Trophoblast cell (in vitro differentiated cells and primary cell): ENCODE results near the gene PXDN.
A peak's percentile ranks its signal among the peaks of the same experiment; 100 is the strongest.

Experiments
- DNase-seq, 2 donors: peaks; one replicate each; pipeline ENCODE4 v3.0.0-alpha.2; 2016
- H2AFZ ChIP-seq: 2 replicates; pipeline ENCODE4 v1.6.1; 2013; ENCODE audit warnings: low read length, moderate library complexity, mild to moderate bottlenecking; ENCODE audit not compliant: insufficient read depth, poor library complexity
- H2AK5ac ChIP-seq: 2 replicates; pipeline ENCODE4 v1.6.1; 2013; ENCODE audit warnings: mild to moderate bottlenecking, low read length
- H2BK120ac ChIP-seq: 2 replicates; pipeline ENCODE4 v1.6.1; 2013; ENCODE audit warnings: low read length, mild to moderate bottlenecking, moderate library complexity; ENCODE audit not compliant: insufficient read depth, poor library complexity
- H2BK12ac ChIP-seq: 2 replicates; pipeline ENCODE4 v1.6.1; 2013; ENCODE audit warnings: mild to moderate bottlenecking, low read length, moderate library complexity
- H2BK5ac ChIP-seq: 2 replicates; pipeline ENCODE4 v1.6.1; 2013; ENCODE audit warnings: low read length, low read depth, moderate library complexity, mild to moderate bottlenecking; ENCODE audit not compliant: poor library complexity
- H3K14ac ChIP-seq: 2 replicates; pipeline ENCODE4 v1.6.1; 2013; ENCODE audit warnings: mild to moderate bottlenecking, low read length
- H3K18ac ChIP-seq: 2 replicates; pipeline ENCODE4 v1.6.1; 2013; ENCODE audit warnings: mild to moderate bottlenecking, low read length
- H3K23ac ChIP-seq: 2 replicates; pipeline ENCODE4 v1.6.1; 2013; ENCODE audit warnings: low read length
- H3K27ac ChIP-seq: 2 replicates; pipeline ENCODE4 v1.5.1; 2013; ENCODE audit warnings: low read depth, mild to moderate bottlenecking, inconsistent platforms, low read length, moderate library complexity
- H3K27me3 ChIP-seq: 2 replicates; pipeline ENCODE4 v1.6.1; 2013; ENCODE audit warnings: inconsistent platforms, mild to moderate bottlenecking, low read length, moderate library complexity; ENCODE audit not compliant: insufficient read depth
- H3K36me3 ChIP-seq, 2 experiments: 1 replicate in 1 of 2; 2 replicates in 1 of 2; pipeline ENCODE4 v1.6.1; 2013; ENCODE audit warnings: low read length in 2 of 2, mild to moderate bottlenecking in 2 of 2, moderate library complexity in 1 of 2; ENCODE audit not compliant: insufficient read depth in 2 of 2, control insufficient read depth in 1 of 2
- H3K4ac ChIP-seq: 2 replicates; pipeline ENCODE4 v1.6.1; 2013; ENCODE audit warnings: low read depth, mild to moderate bottlenecking, low read length, moderate library complexity
- H3K4me1 ChIP-seq, 2 experiments: 1 replicate in 1 of 2; 2 replicates in 1 of 2; pipeline ENCODE4 v1.6.1; 2013; ENCODE audit warnings: low read length in 2 of 2, mild to moderate bottlenecking in 2 of 2, moderate library complexity in 1 of 2; ENCODE audit not compliant: insufficient read depth in 2 of 2, control insufficient read depth in 1 of 2
- H3K4me2 ChIP-seq: 2 replicates; pipeline ENCODE4 v1.6.1; 2013; ENCODE audit warnings: inconsistent platforms, mild to moderate bottlenecking, low read length, moderate library complexity
- H3K4me3 ChIP-seq: 2 replicates; pipeline ENCODE4 v1.5.1; 2013; ENCODE audit warnings: mild to moderate bottlenecking, low read depth, low read length, inconsistent platforms
- H3K79me1 ChIP-seq: one replicate; pipeline ENCODE4 v1.6.1; 2013; ENCODE audit warnings: low read length
- H3K79me2 ChIP-seq: 2 replicates; pipeline ENCODE4 v1.6.1; 2013; ENCODE audit warnings: low read length, mild to moderate bottlenecking; ENCODE audit not compliant: control insufficient read depth, insufficient read depth, poor library complexity
- H3K9ac ChIP-seq: 2 replicates; pipeline ENCODE4 v1.6.1; 2013; ENCODE audit warnings: mild to moderate bottlenecking, low read length
- H3K9me3 ChIP-seq: 2 replicates; pipeline ENCODE4 v1.6.1; 2013; ENCODE audit warnings: low read depth, mild to moderate bottlenecking, control low read depth, inconsistent platforms, low read length; ENCODE audit not compliant: insufficient read depth
- H4K12ac ChIP-seq: 2 replicates; pipeline ENCODE4 v1.6.1; 2013; ENCODE audit warnings: low read depth, mild to moderate bottlenecking, low read length, moderate library complexity
- H4K8ac ChIP-seq: 2 replicates; pipeline ENCODE4 v1.6.1; 2013; ENCODE audit warnings: low read depth, mild to moderate bottlenecking, low read length, moderate library complexity
- H4K91ac ChIP-seq: one replicate; pipeline ENCODE4 v1.6.1; 2013; ENCODE audit warnings: low read depth, mild to moderate bottlenecking, low read length, moderate library complexity
- WGBS: extraction: QIAGEN DNeasy Blood & Tissue Kit; methylation state at CpG from one replicate; pipeline ENCODE4 v1.1.7; 2013; ENCODE audit warnings: missing lambda C conversion rate; ENCODE audit not compliant: insufficient read length, insufficient coverage; ENCODE audit errors: extremely low coverage; 5-methylcytosine and 5-hydroxymethylcytosine counted together

PXDN gene

GRCh38 chr2:1634681-1635341 lies 109.5 kb downstream of the PXDN start:
- Histone ChIP-seq H3K14ac (no peak overlapping the region), H3K27ac (no peak overlapping the region), H2AFZ (no peak overlapping the region), H3K4ac (no peak overlapping the region), H3K79me2 (no peaks in the 10 kb centered on the region), H3K18ac (no peak overlapping the region), H3K9ac (no peak overlapping the region), H4K8ac (no peak overlapping the region), H3K27me3 (no peaks in the 10 kb centered on the region), H2BK120ac (no peak overlapping the region), H3K4me1 (peaks cover 3 to 7% of the 10 kb centered on the region in 2 experiments), H2BK5ac (no peak overlapping the region), H3K9me3 (no peaks in the 10 kb centered on the region), H4K91ac (no peak overlapping the region), H4K12ac (no peak overlapping the region), H2AK5ac (no peak overlapping the region), H3K36me3 (peaks cover 57 to 65% of the 10 kb centered on the region in 2 experiments), H2BK12ac (no peak overlapping the region), H3K23ac (no peak overlapping the region), H3K4me2 (no peak overlapping the region), H3K79me1 (no peaks in the 10 kb centered on the region), H3K4me3 (no peak overlapping the region)
- no CpG with 5 or more reads among the region's 12 CpGs for WGBS
- no peak for DNase-seq

DNA sequence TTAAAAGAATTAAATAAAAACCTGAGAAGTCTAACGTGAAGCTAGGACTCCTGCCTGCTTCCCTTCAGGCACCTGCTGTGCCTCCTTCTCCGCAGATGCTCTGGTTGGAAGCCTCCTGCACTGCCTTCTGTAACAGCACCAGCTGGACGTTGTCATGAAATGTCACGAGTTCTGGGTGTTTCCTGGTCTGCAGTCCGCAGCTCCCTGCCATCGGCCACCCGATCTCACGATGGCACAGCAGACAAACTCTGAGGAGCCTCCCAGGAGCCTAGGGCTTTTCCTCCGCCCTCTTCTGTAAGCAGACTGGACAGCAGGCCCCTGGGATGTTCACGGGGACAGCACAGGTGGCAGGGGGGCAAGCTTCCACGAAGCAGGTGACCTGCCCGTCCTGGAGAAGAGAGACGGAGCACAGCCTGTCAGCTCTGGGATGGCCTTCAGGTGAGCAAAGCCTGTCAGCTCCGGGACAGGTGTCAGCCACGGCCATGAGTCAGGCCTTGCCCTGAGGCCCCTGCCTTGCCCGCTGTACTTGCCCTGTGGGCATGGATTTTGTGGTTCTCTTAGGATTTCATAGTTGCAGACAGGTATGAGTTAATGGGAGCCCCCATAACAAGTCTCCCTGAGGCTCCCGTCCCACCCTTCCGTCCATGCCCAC lies 110.3 kb downstream of the PXDN start:
- no peak overlapping the region for H3K27ac ChIP-seq
- no peak overlapping the region for H2BK12ac ChIP-seq
- no peak overlapping the region for H4K12ac ChIP-seq
- no peak overlapping the region for H3K4ac ChIP-seq
- H4K8ac ChIP-seq = no peak overlapping the region
- H3K9me3 ChIP-seq = no peaks in the 10 kb centered on the region
- peaks cover 56 to 65% of the 10 kb centered on the region in 2 experiments for H3K36me3 ChIP-seq
- H3K4me3 ChIP-seq = no peak overlapping the region
- H3K14ac ChIP-seq = no peak overlapping the region
- peak; percentile 37 to 55 for DNase-seq
- no peak overlapping the region for H2AFZ ChIP-seq
- H3K9ac ChIP-seq = no peak overlapping the region
- H2BK120ac ChIP-seq = no peak overlapping the region
- peaks cover 3 to 7% of the 10 kb centered on the region in 2 experiments for H3K4me1 ChIP-seq
- no peaks in the 10 kb centered on the region for H3K27me3 ChIP-seq
- no peak overlapping the region for H4K91ac ChIP-seq
- no peak overlapping the region for H2AK5ac ChIP-seq
- no peaks in the 10 kb centered on the region for H3K79me2 ChIP-seq
- H2BK5ac ChIP-seq = no peak overlapping the region
- H3K4me2 ChIP-seq = no peak overlapping the region
- no peaks in the 10 kb centered on the region for H3K79me1 ChIP-seq
- no peak overlapping the region for H3K18ac ChIP-seq
- H3K23ac ChIP-seq = no peak overlapping the region
- WGBS = no CpG with 5 or more reads among the region's 18 CpGs

- Histone ChIP-seq H3K79me2 (no peaks in the 10 kb centered on the region), H3K9ac (no peak overlapping the region), H3K4me3 (no peak overlapping the region), H2AFZ (no peak overlapping the region), H2AK5ac (no peak overlapping the region), H3K18ac (no peak overlapping the region), H2BK120ac (no peak overlapping the region), H4K12ac (no peak overlapping the region), H3K27me3 (no peaks in the 10 kb centered on the region), H2BK5ac (no peak overlapping the region), H4K8ac (no peak overlapping the region), H3K4ac (no peak overlapping the region), H3K23ac (no peak overlapping the region), H3K79me1 (no peaks in the 10 kb centered on the region), H3K14ac (no peak overlapping the region), H3K4me1 (peaks cover 3 to 7% of the 10 kb centered on the region in 2 experiments), H4K91ac (no peak overlapping the region), H3K27ac (no peak overlapping the region), H3K4me2 (no peak overlapping the region), H2BK12ac (no peak overlapping the region), H3K36me3 (peaks cover 48 to 56% of the 10 kb centered on the region in 2 experiments), H3K9me3 (no peaks in the 10 kb centered on the region)
- no peak for DNase-seq
- no CpG with 5 or more reads among the region's 17 CpGs for WGBS
These were observed 111.1 kb downstream of the PXDN start for GRCh38 chr2:1633092-1633671.

DNA sequence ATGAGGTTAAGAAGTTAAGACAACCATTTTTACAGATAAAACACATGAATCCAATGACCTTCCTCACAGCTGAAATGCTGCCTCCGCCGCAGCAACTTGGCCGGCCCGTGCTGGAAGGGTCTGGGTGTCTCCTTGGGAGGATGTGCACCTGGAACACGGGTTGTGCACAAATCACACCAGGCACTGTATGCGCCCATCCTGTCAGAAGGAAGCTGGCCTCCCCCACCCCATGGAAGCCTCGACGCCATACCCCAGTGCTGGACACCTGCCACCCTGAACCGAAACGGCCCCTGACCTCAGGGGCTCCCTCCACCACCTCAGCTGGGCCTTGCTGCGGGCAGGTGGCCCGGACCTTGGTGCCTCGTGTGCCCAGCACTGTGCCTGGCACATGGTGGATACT lies 111.8 kb downstream of the PXDN start:
- H3K4ac ChIP-seq = no peak overlapping the region
- H3K4me1 ChIP-seq = peaks cover 3 to 7% of the 10 kb centered on the region in 2 experiments

More for the DNA sequence above, 111.8 kb downstream of the PXDN start:
- WGBS = no CpG with 5 or more reads among the region's 13 CpGs
- Histone ChIP-seq H3K27ac (no peak overlapping the region), H2AFZ (no peak overlapping the region), H3K79me2 (no peaks in the 10 kb centered on the region), H3K23ac (no peak overlapping the region), H2BK12ac (no peak overlapping the region), H3K36me3 (peaks cover 44 to 52% of the 10 kb centered on the region in 2 experiments), H2BK5ac (no peak overlapping the region), H4K8ac (no peak overlapping the region), H3K27me3 (no peaks in the 10 kb centered on the region), H4K91ac (no peak overlapping the region), H3K18ac (no peak overlapping the region), H2AK5ac (no peak overlapping the region), H3K9me3 (no peaks in the 10 kb centered on the region), H4K12ac (no peak overlapping the region), H3K9ac (no peak overlapping the region), H3K79me1 (no peaks in the 10 kb centered on the region), H3K14ac (no peak overlapping the region), H2BK120ac (no peak overlapping the region), H3K4me3 (no peak overlapping the region), H3K4me2 (no peak overlapping the region)
- no peak for DNase-seq
